K562 (cell line): ENCODE results near the gene SOX11. TPM values are rescaled to one million over a fixed set of nuclear protein-coding genes. Genes with fewer than 3 reads are reported as not detected.

Source experiments
- PRMT5 ChIP-seq: sonication (generic); formaldehyde crosslinking; IDR thresholded peaks from 2 replicates; pipeline ENCODE4 v1.5.0; 2020; ENCODE audit warnings: missing genetic modification reagents
- PRPF4 ChIP-seq: fragments of 200-400 bp; formaldehyde crosslinking; IDR thresholded peaks from one replicate; pipeline ENCODE4 v1.6.1; 2017; ENCODE audit warnings: low read length, low read depth, mild to moderate bottlenecking; ENCODE audit not compliant: insufficient read depth, poor library complexity, severe bottlenecking
- SNRNP70 ChIP-seq: fragments of 200-400 bp; formaldehyde crosslinking; optimal IDR thresholded peaks from 2 replicates; pipeline ENCODE3; 2017; ENCODE audit warnings: low read depth, low read length
- ZNF589 ChIP-seq: fragments of 200-800 bp; sonication (Bioruptor generic); IDR thresholded peaks from 2 replicates; pipeline ENCODE4 v1.6.1; 2016; ENCODE audit warnings: low read depth, missing genetic modification characterization, missing compliant biosample characterization
- polyA plus RNA-seq, 8 experiments: library from polyadenylated mRNA; depleted of rRNA in 4 of 8; stranded (reverse) in 5 of 8; unstranded in 3 of 8; fragments of >200 nt; fragmentation: Nextera tagmentation in 2 of 8; fragmentation: Illumina TruSeq in 1 of 8; extraction: Ambion mirVana in 2 of 8; extraction: Trizol in 1 of 8; gene quantifications; 2 replicates each; pipeline versions ENCODE4 v1.2.1 to v1.2.3, GENCODE V29; 2011 to 2014; ENCODE audit warnings: inconsistent platforms in 1 of 8, missing spikeins in 1 of 8
- total RNA-seq, 7 experiments: library from RNA; depleted of rRNA in 6 of 7; stranded (reverse); fragments of >200 nt in 6 of 7; fragmentation: Illumina TruSeq in 2 of 7; extraction: Trizol in 2 of 7; gene quantifications; 2 replicates each; pipeline versions ENCODE4 v1.2.1 to v1.2.3, GENCODE V29; 2011 to 2021; ENCODE audit warnings: low replicate concordance in 1 of 7
- TF ChIP-seq, protein P1 (sequence below): fragments of 450-650 bp; IDR thresholded peaks from 2 replicates; pipeline ENCODE4 v1.6.1; 2016; ENCODE audit warnings: mild to moderate bottlenecking, moderate library complexity
- TF ChIP-seq, protein P2 (sequence below), 2 experiments: fragments of 450-650 bp in 1 of 2; IDR thresholded peaks; 2 replicates each; pipeline ENCODE4 v1.6.1; 2011 to 2017; ENCODE audit warnings: low read depth in 2 of 2, antibody characterized with exemption in 1 of 2, borderline replicate concordance in 1 of 2, low read length in 1 of 2, mild to moderate bottlenecking in 1 of 2, mixed read lengths in 1 of 2; ENCODE audit not compliant: control insufficient read depth in 1 of 2

The SOX11 gene
- total and polyA plus RNA-seq, 9 of the 15 experiments (the other 6 are each of a cell fraction or from before 2014, with no cell fraction given): 0.02 TPM; not detected in 8

DNA sequence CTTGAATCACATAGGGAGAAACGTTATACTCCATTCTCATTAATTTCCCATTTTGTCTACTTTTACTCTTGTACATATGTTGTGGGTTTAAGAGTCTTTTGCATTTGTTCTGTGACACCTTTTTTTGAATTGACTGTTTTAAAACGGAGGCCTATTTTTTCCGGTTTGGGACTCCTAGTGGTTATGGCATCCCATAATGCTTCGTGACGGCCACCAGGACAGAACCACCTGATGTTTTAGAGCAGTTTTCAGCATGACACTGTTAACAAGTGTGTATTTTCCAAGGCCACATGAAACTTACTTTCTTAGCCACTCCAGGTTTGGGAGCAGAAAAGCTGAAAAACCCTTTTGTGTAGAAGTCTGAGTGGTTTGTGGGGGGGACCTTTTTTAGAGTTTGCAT is 8.4 kb downstream of the SOX11 start (continued):
- TF ChIP-seq, protein P1, sequence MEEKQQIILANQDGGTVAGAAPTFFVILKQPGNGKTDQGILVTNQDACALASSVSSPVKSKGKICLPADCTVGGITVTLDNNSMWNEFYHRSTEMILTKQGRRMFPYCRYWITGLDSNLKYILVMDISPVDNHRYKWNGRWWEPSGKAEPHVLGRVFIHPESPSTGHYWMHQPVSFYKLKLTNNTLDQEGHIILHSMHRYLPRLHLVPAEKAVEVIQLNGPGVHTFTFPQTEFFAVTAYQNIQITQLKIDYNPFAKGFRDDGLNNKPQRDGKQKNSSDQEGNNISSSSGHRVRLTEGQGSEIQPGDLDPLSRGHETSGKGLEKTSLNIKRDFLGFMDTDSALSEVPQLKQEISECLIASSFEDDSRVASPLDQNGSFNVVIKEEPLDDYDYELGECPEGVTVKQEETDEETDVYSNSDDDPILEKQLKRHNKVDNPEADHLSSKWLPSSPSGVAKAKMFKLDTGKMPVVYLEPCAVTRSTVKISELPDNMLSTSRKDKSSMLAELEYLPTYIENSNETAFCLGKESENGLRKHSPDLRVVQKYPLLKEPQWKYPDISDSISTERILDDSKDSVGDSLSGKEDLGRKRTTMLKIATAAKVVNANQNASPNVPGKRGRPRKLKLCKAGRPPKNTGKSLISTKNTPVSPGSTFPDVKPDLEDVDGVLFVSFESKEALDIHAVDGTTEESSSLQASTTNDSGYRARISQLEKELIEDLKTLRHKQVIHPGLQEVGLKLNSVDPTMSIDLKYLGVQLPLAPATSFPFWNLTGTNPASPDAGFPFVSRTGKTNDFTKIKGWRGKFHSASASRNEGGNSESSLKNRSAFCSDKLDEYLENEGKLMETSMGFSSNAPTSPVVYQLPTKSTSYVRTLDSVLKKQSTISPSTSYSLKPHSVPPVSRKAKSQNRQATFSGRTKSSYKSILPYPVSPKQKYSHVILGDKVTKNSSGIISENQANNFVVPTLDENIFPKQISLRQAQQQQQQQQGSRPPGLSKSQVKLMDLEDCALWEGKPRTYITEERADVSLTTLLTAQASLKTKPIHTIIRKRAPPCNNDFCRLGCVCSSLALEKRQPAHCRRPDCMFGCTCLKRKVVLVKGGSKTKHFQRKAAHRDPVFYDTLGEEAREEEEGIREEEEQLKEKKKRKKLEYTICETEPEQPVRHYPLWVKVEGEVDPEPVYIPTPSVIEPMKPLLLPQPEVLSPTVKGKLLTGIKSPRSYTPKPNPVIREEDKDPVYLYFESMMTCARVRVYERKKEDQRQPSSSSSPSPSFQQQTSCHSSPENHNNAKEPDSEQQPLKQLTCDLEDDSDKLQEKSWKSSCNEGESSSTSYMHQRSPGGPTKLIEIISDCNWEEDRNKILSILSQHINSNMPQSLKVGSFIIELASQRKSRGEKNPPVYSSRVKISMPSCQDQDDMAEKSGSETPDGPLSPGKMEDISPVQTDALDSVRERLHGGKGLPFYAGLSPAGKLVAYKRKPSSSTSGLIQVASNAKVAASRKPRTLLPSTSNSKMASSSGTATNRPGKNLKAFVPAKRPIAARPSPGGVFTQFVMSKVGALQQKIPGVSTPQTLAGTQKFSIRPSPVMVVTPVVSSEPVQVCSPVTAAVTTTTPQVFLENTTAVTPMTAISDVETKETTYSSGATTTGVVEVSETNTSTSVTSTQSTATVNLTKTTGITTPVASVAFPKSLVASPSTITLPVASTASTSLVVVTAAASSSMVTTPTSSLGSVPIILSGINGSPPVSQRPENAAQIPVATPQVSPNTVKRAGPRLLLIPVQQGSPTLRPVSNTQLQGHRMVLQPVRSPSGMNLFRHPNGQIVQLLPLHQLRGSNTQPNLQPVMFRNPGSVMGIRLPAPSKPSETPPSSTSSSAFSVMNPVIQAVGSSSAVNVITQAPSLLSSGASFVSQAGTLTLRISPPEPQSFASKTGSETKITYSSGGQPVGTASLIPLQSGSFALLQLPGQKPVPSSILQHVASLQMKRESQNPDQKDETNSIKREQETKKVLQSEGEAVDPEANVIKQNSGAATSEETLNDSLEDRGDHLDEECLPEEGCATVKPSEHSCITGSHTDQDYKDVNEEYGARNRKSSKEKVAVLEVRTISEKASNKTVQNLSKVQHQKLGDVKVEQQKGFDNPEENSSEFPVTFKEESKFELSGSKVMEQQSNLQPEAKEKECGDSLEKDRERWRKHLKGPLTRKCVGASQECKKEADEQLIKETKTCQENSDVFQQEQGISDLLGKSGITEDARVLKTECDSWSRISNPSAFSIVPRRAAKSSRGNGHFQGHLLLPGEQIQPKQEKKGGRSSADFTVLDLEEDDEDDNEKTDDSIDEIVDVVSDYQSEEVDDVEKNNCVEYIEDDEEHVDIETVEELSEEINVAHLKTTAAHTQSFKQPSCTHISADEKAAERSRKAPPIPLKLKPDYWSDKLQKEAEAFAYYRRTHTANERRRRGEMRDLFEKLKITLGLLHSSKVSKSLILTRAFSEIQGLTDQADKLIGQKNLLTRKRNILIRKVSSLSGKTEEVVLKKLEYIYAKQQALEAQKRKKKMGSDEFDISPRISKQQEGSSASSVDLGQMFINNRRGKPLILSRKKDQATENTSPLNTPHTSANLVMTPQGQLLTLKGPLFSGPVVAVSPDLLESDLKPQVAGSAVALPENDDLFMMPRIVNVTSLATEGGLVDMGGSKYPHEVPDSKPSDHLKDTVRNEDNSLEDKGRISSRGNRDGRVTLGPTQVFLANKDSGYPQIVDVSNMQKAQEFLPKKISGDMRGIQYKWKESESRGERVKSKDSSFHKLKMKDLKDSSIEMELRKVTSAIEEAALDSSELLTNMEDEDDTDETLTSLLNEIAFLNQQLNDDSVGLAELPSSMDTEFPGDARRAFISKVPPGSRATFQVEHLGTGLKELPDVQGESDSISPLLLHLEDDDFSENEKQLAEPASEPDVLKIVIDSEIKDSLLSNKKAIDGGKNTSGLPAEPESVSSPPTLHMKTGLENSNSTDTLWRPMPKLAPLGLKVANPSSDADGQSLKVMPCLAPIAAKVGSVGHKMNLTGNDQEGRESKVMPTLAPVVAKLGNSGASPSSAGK: no peak
- no peak for TF ChIP-seq PRMT5 (CRISPR knock-in tag)
- no peak for TF ChIP-seq PRPF4
- TF ChIP-seq, protein P2, sequence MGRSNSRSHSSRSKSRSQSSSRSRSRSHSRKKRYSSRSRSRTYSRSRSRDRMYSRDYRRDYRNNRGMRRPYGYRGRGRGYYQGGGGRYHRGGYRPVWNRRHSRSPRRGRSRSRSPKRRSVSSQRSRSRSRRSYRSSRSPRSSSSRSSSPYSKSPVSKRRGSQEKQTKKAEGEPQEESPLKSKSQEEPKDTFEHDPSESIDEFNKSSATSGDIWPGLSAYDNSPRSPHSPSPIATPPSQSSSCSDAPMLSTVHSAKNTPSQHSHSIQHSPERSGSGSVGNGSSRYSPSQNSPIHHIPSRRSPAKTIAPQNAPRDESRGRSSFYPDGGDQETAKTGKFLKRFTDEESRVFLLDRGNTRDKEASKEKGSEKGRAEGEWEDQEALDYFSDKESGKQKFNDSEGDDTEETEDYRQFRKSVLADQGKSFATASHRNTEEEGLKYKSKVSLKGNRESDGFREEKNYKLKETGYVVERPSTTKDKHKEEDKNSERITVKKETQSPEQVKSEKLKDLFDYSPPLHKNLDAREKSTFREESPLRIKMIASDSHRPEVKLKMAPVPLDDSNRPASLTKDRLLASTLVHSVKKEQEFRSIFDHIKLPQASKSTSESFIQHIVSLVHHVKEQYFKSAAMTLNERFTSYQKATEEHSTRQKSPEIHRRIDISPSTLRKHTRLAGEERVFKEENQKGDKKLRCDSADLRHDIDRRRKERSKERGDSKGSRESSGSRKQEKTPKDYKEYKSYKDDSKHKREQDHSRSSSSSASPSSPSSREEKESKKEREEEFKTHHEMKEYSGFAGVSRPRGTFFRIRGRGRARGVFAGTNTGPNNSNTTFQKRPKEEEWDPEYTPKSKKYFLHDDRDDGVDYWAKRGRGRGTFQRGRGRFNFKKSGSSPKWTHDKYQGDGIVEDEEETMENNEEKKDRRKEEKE (IDR thresholded peaks at IDR 0.05; ENCODE audit: borderline replicate concordance in 1 of 2, control insufficient read depth in 1 of 2, low read depth in 2 of 2, low read length in 1 of 2): no peak
- no peak for TF ChIP-seq SNRNP70
- TF ChIP-seq ZNF589 (CRISPR knock-in tag): no peak
